Measurements from ENCODE around the gene NBPF1.
"Not testable (repeated sequence)": the region's sequence is repeated elsewhere in the genome, so short reads cannot be mapped to it uniquely, and the experiment has no call there.

Gene NBPF1

GRCh38 chr1:16625497-16626408, 12.4 kb upstream of the NBPF1 start:
- H3K4me3 ChIP-seq (ENCODE audit: low read depth, low read length) = no peak overlapping the region
- ChIA-PET POLR2A (interaction anchor here (1.1 kb wide), 1 partner anchor 12 kb away, joined by 3 read pairs; the partner anchor contains the start of gene NBPF1), CTCF (interaction anchor here (1.0 to 7.6 kb wide), 5 partner anchors 8 to 17 kb away, joined by 3 to 58 read pairs (median 5); no protein-coding TSS in a partner anchor)
- DNase-seq (ENCODE audit: low read depth, low spot score) = no peak
- TF ChIP-seq CTCF (IDR thresholded peaks at IDR 0.05; ENCODE audit: insufficient read depth, low read length, missing control alignments) = no peak

DNA sequence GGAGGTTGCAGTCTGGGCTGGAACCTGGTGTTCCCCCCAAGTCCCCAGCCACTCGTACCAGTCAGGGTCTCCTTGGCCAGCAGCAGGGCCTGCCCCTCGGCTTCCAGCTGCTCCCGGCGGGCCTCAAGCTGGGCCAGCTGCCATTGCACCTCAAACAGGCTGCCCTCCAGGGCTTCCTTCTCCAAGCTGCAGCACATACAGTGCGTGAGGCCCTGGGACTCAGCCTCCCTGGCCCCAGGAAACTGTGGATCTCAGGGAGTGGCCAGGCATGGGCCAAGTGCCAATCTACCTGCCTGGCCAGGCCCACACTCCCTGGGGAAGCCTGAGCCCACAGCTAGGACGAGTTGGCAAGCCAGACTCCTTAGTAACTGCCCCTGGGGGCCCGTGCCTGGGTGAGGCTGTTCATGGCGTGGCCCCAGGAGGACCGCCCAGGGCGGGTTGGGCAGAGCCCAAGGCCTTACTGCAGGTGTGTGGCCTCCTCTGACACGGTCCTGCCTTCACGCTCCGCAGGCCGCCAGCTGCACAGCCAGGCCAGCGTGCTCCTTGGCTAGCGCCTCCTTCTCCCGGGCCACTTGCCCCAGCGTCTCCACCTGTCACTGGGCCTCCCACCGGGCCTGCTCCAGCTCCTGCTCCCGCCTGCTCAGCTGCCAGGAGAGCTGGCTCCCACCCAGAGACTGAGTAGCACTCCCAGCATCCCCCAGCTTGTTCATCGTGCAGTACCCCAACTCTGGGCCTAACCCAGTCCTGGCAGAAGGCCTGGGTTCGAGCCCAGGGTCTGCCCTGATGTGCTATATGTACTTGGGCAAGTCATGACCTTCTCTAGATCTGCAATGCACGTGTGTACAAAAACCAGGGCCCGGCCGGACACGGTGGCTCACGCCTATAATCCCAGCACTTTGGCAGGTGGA, 10.7 kb upstream of the NBPF1 start:
- not testable (repeated sequence) for H3K4me3 ChIP-seq (ENCODE audit: low read depth, low read length); DNase-seq (ENCODE audit: low read depth, low spot score)
- ChIA-PET CTCF (interaction anchor here (0.8 to 7.6 kb wide), 7 partner anchors 8 to 85 kb away, joined by 3 to 58 read pairs (median 4); partner anchors contain the start of gene NBPF1), POLR2A (interaction anchor here (1.1 kb wide), 1 partner anchor 11 kb away, joined by 3 read pairs; the partner anchor contains the start of gene NBPF1)

DNA sequence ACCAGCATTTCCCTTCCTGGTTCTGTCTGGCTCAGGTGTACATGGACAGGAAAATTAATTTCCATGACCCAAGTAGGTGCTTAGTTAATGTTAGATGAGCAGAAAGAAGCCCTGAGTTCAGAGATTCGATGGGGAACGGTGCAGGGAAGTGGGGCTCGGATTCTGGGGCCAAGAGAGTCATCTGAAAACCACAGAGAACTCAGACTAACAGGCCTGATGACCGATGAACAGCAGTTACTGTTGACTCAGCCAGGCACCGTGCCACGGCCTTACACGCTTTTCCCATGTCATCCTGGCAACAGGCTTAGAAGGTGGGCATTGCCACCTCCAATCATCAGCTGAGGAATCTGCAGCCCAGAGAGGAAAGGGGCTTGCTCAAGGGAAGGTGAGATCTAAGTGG, 10.0 kb upstream of the NBPF1 start:
- ChIA-PET POLR2A (interaction anchor here (1.2 kb wide), 1 partner anchor 10 kb away, joined by 3 read pairs; the partner anchor contains the start of gene NBPF1), CTCF (interaction anchor here (1.4 to 7.6 kb wide), 4 partner anchors 10 to 324 kb away, joined by 4 to 71 read pairs (median 38); partner anchors contain the start of genes NBPF1 and NECAP2)
- H3K4me3 ChIP-seq (ENCODE audit: low read depth, low read length); DNase-seq (ENCODE audit: low read depth, low spot score): not testable (repeated sequence)

- not testable (repeated sequence) for H3K4me3 ChIP-seq (ENCODE audit: low read depth, low read length); DNase-seq (ENCODE audit: low read depth, low spot score)
- POLR2A ChIA-PET = interaction anchor here (1.2 to 1.4 kb wide), 3 partner anchors 9 to 275 kb away, joined by 3 to 9 read pairs (median 5); partner anchors contain the start of gene NBPF1
- CTCF ChIA-PET = interaction anchor here (0.6 to 7.6 kb wide), 24 partner anchors 7 to 424 kb away, joined by 3 to 71 read pairs (median 5); partner anchors contain the start of genes NBPF1 and NECAP2
Measured at GRCh38 chr1:16621681-16622315, 8.4 kb upstream of the NBPF1 start.

GRCh38 chr1:16621300-16621658, 7.9 kb upstream of the NBPF1 start:
- CTCF ChIA-PET = interaction anchor here (0.6 to 7.6 kb wide), 33 partner anchors 8 to 425 kb away, joined by 3 to 71 read pairs (median 5); partner anchors contain the start of genes NBPF1 and NECAP2
- no peak for DNase-seq (ENCODE audit: low read depth, low spot score)
- no peak for TF ChIP-seq CTCF (IDR thresholded peaks at IDR 0.05; ENCODE audit: insufficient read depth, low read length, missing control alignments)
- POLR2A ChIA-PET = interaction anchor here (1.0 to 1.4 kb wide), 4 partner anchors 13 to 283 kb away, joined by 3 to 9 read pairs (median 6); no protein-coding TSS in a partner anchor
- H3K4me3 ChIP-seq (ENCODE audit: low read depth, low read length) = no peak overlapping the region

DNA sequence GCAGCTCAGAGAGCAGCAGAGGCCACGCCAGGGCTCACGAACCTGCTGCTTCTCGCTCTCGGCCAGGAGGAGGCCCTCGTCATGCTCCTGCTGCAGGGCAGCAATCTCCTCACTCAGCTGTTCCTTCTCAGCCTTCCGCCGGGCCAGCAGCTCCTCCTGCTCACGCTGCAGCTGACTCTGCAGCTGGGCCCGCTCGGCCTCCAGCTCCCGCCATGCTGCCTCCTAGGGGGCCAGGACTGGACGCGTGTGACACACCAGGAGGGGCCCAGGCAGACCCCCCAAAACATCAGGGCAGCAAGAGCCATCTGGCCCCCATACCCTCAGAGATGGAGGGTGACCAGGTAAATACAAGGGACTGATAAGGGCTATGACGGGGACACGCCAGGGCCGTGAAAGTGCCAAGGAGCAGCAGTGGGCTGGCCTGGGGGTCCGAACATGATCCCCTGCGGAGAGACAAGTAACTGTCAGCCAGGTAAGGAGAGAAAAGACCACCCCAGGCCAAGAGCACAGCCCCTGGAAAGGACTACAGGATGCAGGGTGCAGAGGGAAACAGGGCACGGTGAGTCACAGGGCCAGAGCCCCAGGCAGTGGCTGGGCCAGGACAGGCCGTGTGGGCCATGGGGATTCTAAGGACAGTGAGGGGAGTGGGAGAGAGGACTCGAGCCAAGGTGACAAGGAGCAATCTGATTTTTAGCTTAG, 6.6 kb upstream of the NBPF1 start:
- not testable (repeated sequence) for H3K4me3 ChIP-seq (ENCODE audit: low read depth, low read length); DNase-seq (ENCODE audit: low read depth, low spot score)
- CTCF ChIA-PET = interaction anchor here (0.9 to 7.6 kb wide), 9 partner anchors 9 to 408 kb away, joined by 3 to 71 read pairs (median 13); partner anchors contain the start of gene NBPF1
- POLR2A ChIA-PET = interaction anchor here (1.3 kb wide), 1 partner anchor 285 kb away, joined by 7 read pairs; no protein-coding TSS in a partner anchor

- H3K4me3 ChIP-seq (ENCODE audit: low read depth, low read length) = no peak overlapping the region
- DNase-seq (ENCODE audit: low read depth, low spot score) = no peak
- POLR2A ChIA-PET = no interaction called here
- TF ChIP-seq CTCF (IDR thresholded peaks at IDR 0.05; ENCODE audit: insufficient read depth, low read length, missing control alignments) = no peak
- CTCF ChIA-PET = interaction anchor here (1.1 to 1.5 kb wide), 2 partner anchors 10 to 26 kb away, joined by 4 to 5 read pairs; no protein-coding TSS in a partner anchor
Measured at GRCh38 chr1:16618719-16619118, 5.4 kb upstream of the NBPF1 start.

Data from AG04449 (cell line).